Tibial artery (tissue), 4 donors: ENCODE data around the gene LGR6.

Experiments used
- DNase-seq, 2 donors: peaks; one replicate each; pipeline ENCODE4 v3.0.0-alpha.2; 2019
- H3K27ac ChIP-seq, 2 donors: fragments of 200-600 bp; sonication (generic) in 1 of 2; 1 replicate in 1 of 2; 2 replicates in 1 of 2; pipeline ENCODE4 v1.5.1; 2018 to 2019; ENCODE audit warnings: mild to moderate bottlenecking in 1 of 2
- H3K27me3 ChIP-seq, 2 donors: fragments of 200-600 bp; sonication (generic) in 1 of 2; one replicate each; pipeline versions ENCODE4 v1.5.1 to v1.6.0; 2016 to 2019
- H3K36me3 ChIP-seq, 3 donors: fragments of 200-600 bp; sonication (generic) in 2 of 3; one replicate each; pipeline ENCODE4 v1.5.1; 2016 to 2019; ENCODE audit warnings: mild to moderate bottlenecking in 2 of 3
- H3K4me1 ChIP-seq, 4 donors: fragments of 200-600 bp; sonication (generic) in 2 of 4; 1 replicate in 3 of 4; 2 replicates in 1 of 4; pipeline ENCODE4 v1.5.1; 2016 to 2019
- H3K4me3 ChIP-seq, 2 donors: fragments of 200-600 bp; sonication (generic) in 1 of 2; 1 replicate in 1 of 2; 2 replicates in 1 of 2; pipeline ENCODE4 v1.5.1; 2018 to 2019; ENCODE audit warnings: mild to moderate bottlenecking in 2 of 2
- H3K9me3 ChIP-seq, 3 donors: fragments of 200-600 bp; sonication (generic) in 1 of 3; one replicate each; pipeline ENCODE4 v1.5.1; 2016 to 2019
- CTCF ChIP-seq, 2 experiments: fragments of 200-600 bp in 1 of 2; fragments of 450-650 bp in 1 of 2; IDR thresholded peaks; one replicate each; pipeline ENCODE4 v1.5.1; 2017 to 2019; ENCODE audit warnings: antibody characterized with exemption in 2 of 2, mild to moderate bottlenecking in 1 of 2, moderate library complexity in 1 of 2
- intact Hi-C: fragments of 100-400 bp; cut with DNase I; formaldehyde crosslinking; loops from one replicate; pipeline ENCODE4 v1.15.0; 2023; ENCODE audit warnings: low total_unique reads

LGR6 gene

GRCh38 chr1:202249846-202250245 is 56.2 kb downstream of the LGR6 start:
- Histone ChIP-seq H3K4me1 (peaks cover 0 to 13% (median 9%) of the 10 kb centered on the region in 4 donors), H3K9me3 (no peaks in the 10 kb centered on the region), H3K27me3 (no peaks in the 10 kb centered on the region), H3K36me3 (peaks cover 0 to 8% (median 7%) of the 10 kb centered on the region in 3 donors), H3K4me3 (no peak overlapping the region), H3K27ac (no peak overlapping the region)
- DNase-seq: peak in 1 of 2 donors; percentile 11
- no peak for TF ChIP-seq CTCF (IDR thresholded peaks at IDR 0.05)
- intact Hi-C loops: loop anchor here (5.0 kb wide), 1 partner anchor 192 kb away; no protein-coding TSS in a partner anchor

- Histone ChIP-seq H3K27me3 (no peaks in the 10 kb centered on the region), H3K36me3 (peaks cover 0 to 8% (median 7%) of the 10 kb centered on the region in 3 donors), H3K4me1 (peaks cover 0 to 17% (median 6%) of the 10 kb centered on the region in 4 donors), H3K4me3 (no peak overlapping the region), H3K27ac (no peak overlapping the region), H3K9me3 (no peaks in the 10 kb centered on the region)
- intact Hi-C loops: no loop called here
- peak in 1 of 2 donors; percentile 17 for DNase-seq
- TF ChIP-seq CTCF (IDR thresholded peaks at IDR 0.05): no peak
Measured at GRCh38 chr1:202250982-202251381, 57.4 kb downstream of the LGR6 start.

GRCh38 chr1:202251424-202252256 is 58.0 kb downstream of the LGR6 start:
- Histone ChIP-seq H3K27me3 (no peaks in the 10 kb centered on the region), H3K4me3 (no peak overlapping the region), H3K4me1 (peaks cover 0 to 17% (median 6%) of the 10 kb centered on the region in 4 donors), H3K36me3 (peaks cover 0 to 8% (median 7%) of the 10 kb centered on the region in 3 donors), H3K9me3 (no peaks in the 10 kb centered on the region), H3K27ac (no peak overlapping the region)
- intact Hi-C loops: no loop called here
- peak in 1 of 2 donors; percentile 38 for DNase-seq
- TF ChIP-seq CTCF (IDR thresholded peaks at IDR 0.05): no peak

- Histone ChIP-seq H3K9me3 (no peaks in the 10 kb centered on the region), H3K27me3 (no peaks in the 10 kb centered on the region), H3K4me3 (no peak overlapping the region), H3K4me1 (peaks cover 0 to 17% (median 6%) of the 10 kb centered on the region in 4 donors), H3K36me3 (peaks cover 0 to 8% (median 7%) of the 10 kb centered on the region in 3 donors), H3K27ac (no peak overlapping the region)
- intact Hi-C loops: no loop called here
- no peak for TF ChIP-seq CTCF (IDR thresholded peaks at IDR 0.05)
- peak in 1 of 2 donors; percentile 13 for DNase-seq
Measured at GRCh38 chr1:202252271-202252670, 58.7 kb downstream of the LGR6 start.

GRCh38 chr1:202254454-202255252 is 61.1 kb downstream of the LGR6 start:
- DNase-seq: peak; percentile 10 to 59
- no peaks in the 10 kb centered on the region for H3K27me3 ChIP-seq
- H3K9me3 ChIP-seq: no peaks in the 10 kb centered on the region
- H3K4me1 ChIP-seq: peaks cover 0 to 17% (median 6%) of the 10 kb centered on the region in 4 donors
- H3K27ac ChIP-seq: peak overlapping the region; percentile 47 to 65
- H3K4me3 ChIP-seq: no peak overlapping the region
- intact Hi-C loops: no loop called here
- H3K36me3 ChIP-seq: no peaks in the 10 kb centered on the region
- TF ChIP-seq CTCF (IDR thresholded peaks at IDR 0.05): no peak
